Kidney (tissue), 14 donors: Measurements from ENCODE around the gene WDHD1. TPM values are rescaled to one million over a fixed set of nuclear protein-coding genes. Genes with fewer than 3 reads are reported as not detected.

Source experiments
- DNase-seq, 5 donors: peaks; one replicate each; pipeline ENCODE4 v3.0.0-alpha.2; 2013 to 2020
- FAIRE-seq: peaks from 2 replicates; lab custom pipeline; 2012; peaks lifted over from hg19 to GRCh38; lab: Jason Lieb, UNC
- H3K27ac ChIP-seq, 2 donors: one replicate each; pipeline ENCODE4 v1.7.0; 2013; ENCODE audit warnings: low read depth in 2 of 2, low read length in 2 of 2, inconsistent platforms in 1 of 2
- H3K27me3 ChIP-seq: one replicate; pipeline ENCODE4 v1.7.1; 2013; ENCODE audit warnings: low read length, inconsistent platforms; ENCODE audit not compliant: control insufficient read depth, insufficient read depth
- H3K36me3 ChIP-seq, 3 donors: one replicate each; pipeline versions ENCODE4 v1.7.0 to v1.7.1; 2013; ENCODE audit warnings: low read length in 3 of 3, control low read depth in 1 of 3, inconsistent platforms in 1 of 3; ENCODE audit not compliant: insufficient read depth in 3 of 3, control insufficient read depth in 2 of 3
- H3K4me1 ChIP-seq, 3 donors: one replicate each; pipeline versions ENCODE4 v1.7.0 to v1.7.1; 2013; ENCODE audit warnings: low read length in 3 of 3, inconsistent platforms in 1 of 3, low read depth in 1 of 3; ENCODE audit not compliant: control insufficient read depth in 2 of 3, insufficient read depth in 2 of 3
- H3K4me3 ChIP-seq, 3 donors: one replicate each; pipeline versions ENCODE4 v1.7.0 to v1.8.1; 2013; ENCODE audit warnings: low read length in 3 of 3, control low read depth in 1 of 3, inconsistent platforms in 1 of 3
- H3K9ac ChIP-seq, 3 donors: one replicate each; pipeline versions ENCODE4 v1.7.0 to v1.7.1; 2013; ENCODE audit warnings: low read length in 3 of 3, control low read depth in 1 of 3, inconsistent platforms in 1 of 3
- H3K9me3 ChIP-seq, 3 donors: one replicate each; pipeline versions ENCODE4 v1.7.0 to v1.7.1; 2013; ENCODE audit warnings: low read length in 3 of 3, control low read depth in 1 of 3, inconsistent platforms in 1 of 3; ENCODE audit not compliant: control insufficient read depth in 2 of 3, insufficient read depth in 1 of 3
- intact Hi-C: fragments of 100-400 bp; cut with DNase I; formaldehyde crosslinking; loops from one replicate; pipeline ENCODE4 v1.11.1; 2022
- polyA plus RNA-seq: library from polyadenylated mRNA; stranded (reverse); fragments of 350-450 nt; fragmentation: Illumina TruSeq; extraction: RNeasy Lipid Tissue Mini Kit (QIAGEN cat#74804); gene quantifications from one replicate; pipeline ENCODE4 v1.2.3, GENCODE V29; 2014; ENCODE audit warnings: low read depth, low replicate concordance; ENCODE audit not compliant: insufficient read depth
- total RNA-seq: library from RNA; stranded (reverse); fragmentation: NEBNext Ultra II Directional; extraction: Animal tissue kit (Norgen Biotek cat#: 25700); gene quantifications from one replicate; pipeline ENCODE4 v1.2.1, GENCODE V29; 2021
- TF ChIP-seq, protein P1 (sequence below): IDR thresholded peaks from 3 replicates; pipeline ENCODE4 v1.5.1; 2012; ENCODE audit warnings: mild to moderate bottlenecking, moderate library complexity, borderline replicate concordance; ENCODE audit not compliant: insufficient read depth; ENCODE audit errors: extremely low read depth
- donor health status: control.
- donor health status: control.
- donor health status: control.
- donor health status: control.
- donor health status: control.
- donor health status: DM: yes; HTN: yes; CAD: no.
- donor health status: Normal renal cell carcinoma (clear cell type).

The WDHD1 gene
- total and polyA plus RNA-seq, 2 donors from 2014 or later, result 1.8 to 3.3 TPM

GRCh38 chr14:54893151-54893760 lies 133.6 kb downstream of the WDHD1 start:
- FAIRE-seq, result no peak
- no peaks in the 10 kb centered on the region for H3K27me3 ChIP-seq

DNA sequence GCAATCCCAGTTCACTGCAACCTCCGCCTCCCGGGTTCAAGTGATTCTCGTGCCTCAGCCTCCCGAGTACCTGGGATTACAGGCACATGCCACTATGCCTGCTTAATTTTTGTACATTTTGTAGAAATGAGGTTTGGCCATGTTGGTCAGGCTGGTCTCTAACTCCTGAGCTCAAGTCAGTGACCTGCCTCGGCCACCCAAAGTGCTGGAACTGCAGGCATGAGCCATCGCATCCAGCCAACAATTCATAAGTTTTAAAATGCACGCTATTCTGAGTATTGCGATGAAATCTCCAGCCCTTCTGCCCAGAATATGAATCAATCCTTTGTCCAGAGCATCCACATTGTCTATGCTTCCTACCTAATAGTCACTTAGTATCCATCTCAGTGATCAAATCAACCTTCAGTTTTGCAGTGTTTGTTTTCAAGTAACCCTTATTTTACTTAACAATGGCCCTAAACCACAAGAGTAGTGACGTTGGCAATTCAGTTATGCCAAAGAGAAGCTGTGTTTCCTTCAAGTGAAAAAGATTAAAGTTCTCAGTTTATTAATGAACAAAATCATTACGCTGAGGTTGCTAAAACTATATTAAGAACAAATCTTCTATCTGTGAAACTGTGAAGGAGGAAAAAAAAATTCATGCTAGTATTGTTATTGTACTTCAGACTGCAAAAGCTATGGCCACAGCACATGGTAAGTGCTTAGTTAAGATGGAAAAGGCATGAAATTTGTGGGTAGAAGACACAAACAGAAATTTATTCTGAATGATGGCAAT lies 135.2 kb downstream of the WDHD1 start:
- H3K9ac ChIP-seq, result no peak overlapping the region
- DNase-seq, result no peak
- H3K36me3 ChIP-seq, result no peaks in the 10 kb centered on the region
- FAIRE-seq, result no peak
- H3K4me3 ChIP-seq, result no peak overlapping the region
- H3K27me3 ChIP-seq, result no peaks in the 10 kb centered on the region
- H3K4me1 ChIP-seq, result no peaks in the 10 kb centered on the region
- TF ChIP-seq, protein P1, sequence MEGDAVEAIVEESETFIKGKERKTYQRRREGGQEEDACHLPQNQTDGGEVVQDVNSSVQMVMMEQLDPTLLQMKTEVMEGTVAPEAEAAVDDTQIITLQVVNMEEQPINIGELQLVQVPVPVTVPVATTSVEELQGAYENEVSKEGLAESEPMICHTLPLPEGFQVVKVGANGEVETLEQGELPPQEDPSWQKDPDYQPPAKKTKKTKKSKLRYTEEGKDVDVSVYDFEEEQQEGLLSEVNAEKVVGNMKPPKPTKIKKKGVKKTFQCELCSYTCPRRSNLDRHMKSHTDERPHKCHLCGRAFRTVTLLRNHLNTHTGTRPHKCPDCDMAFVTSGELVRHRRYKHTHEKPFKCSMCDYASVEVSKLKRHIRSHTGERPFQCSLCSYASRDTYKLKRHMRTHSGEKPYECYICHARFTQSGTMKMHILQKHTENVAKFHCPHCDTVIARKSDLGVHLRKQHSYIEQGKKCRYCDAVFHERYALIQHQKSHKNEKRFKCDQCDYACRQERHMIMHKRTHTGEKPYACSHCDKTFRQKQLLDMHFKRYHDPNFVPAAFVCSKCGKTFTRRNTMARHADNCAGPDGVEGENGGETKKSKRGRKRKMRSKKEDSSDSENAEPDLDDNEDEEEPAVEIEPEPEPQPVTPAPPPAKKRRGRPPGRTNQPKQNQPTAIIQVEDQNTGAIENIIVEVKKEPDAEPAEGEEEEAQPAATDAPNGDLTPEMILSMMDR, result no peak
- H3K9me3 ChIP-seq, result no peaks in the 10 kb centered on the region
- intact Hi-C loops, result no loop called here
- no peak overlapping the region for H3K27ac ChIP-seq

More at GRCh38 chr14:54893151-54893760, 133.6 kb downstream of the WDHD1 start:
- no peak overlapping the region for H3K9ac ChIP-seq
- H3K9me3 ChIP-seq, result no peaks in the 10 kb centered on the region
- peak in 2 of 5 donors; percentile 53 to 67 for DNase-seq
- TF ChIP-seq, protein P1, result peak; percentile 46
- intact Hi-C loops, result no loop called here
- H3K27ac ChIP-seq, result no peak overlapping the region
- no peaks in the 10 kb centered on the region for H3K4me1 ChIP-seq
- H3K4me3 ChIP-seq, result no peak overlapping the region
- no peaks in the 10 kb centered on the region for H3K36me3 ChIP-seq

GRCh38 chr14:54890788-54891187 lies 136.1 kb downstream of the WDHD1 start:
- no peak for FAIRE-seq
- H3K4me1 ChIP-seq, result no peaks in the 10 kb centered on the region

More at GRCh38 chr14:54890788-54891187, 136.1 kb downstream of the WDHD1 start:
- H3K9ac ChIP-seq, result no peak overlapping the region
- TF ChIP-seq, protein P1, result no peak
- H3K9me3 ChIP-seq, result no peaks in the 10 kb centered on the region
- intact Hi-C loops, result no loop called here
- H3K27me3 ChIP-seq, result no peaks in the 10 kb centered on the region
- H3K36me3 ChIP-seq, result no peaks in the 10 kb centered on the region
- no peak overlapping the region for H3K27ac ChIP-seq
- no peak overlapping the region for H3K4me3 ChIP-seq
- DNase-seq, result no peak
